Upper lobe of left lung (tissue), 6 donors: ENCODE data around the gene STIM2. TPM values are rescaled to one million over a fixed set of nuclear protein-coding genes. Genes with fewer than 3 reads are reported as not detected.
"Not testable (repeated sequence)": the region's sequence is repeated elsewhere in the genome, so short reads cannot be mapped to it uniquely, and the experiment has no call there.

Experiments used
- ATAC-seq, 2 donors: fragments of 200-7000 bp; cut with Tn5 transposase; one replicate each; pipeline ENCODE4 v1.9.1; 2022; ENCODE audit warnings: mild to moderate bottlenecking in 2 of 2, moderate library complexity in 2 of 2; ENCODE audit not compliant: low FRiP score in 2 of 2
- DNase-seq, 2 donors: peaks; one replicate each; pipeline ENCODE4 v3.0.0-alpha.2; 2019 to 2020
- H3K27ac ChIP-seq, 4 donors: fragments of 200-600 bp; sonication (generic); one replicate each; pipeline ENCODE4 v1.5.1; 2016 to 2019
- H3K27me3 ChIP-seq, 4 donors: fragments of 200-600 bp; sonication (generic); one replicate each; pipeline ENCODE4 v1.5.1; 2017 to 2019
- H3K36me3 ChIP-seq, 4 donors: fragments of 200-600 bp; sonication (generic); one replicate each; pipeline ENCODE4 v1.5.1; 2016 to 2019
- H3K4me1 ChIP-seq, 4 donors: fragments of 200-600 bp; sonication (generic); one replicate each; pipeline ENCODE4 v1.5.1; 2018 to 2019
- H3K4me3 ChIP-seq, 4 donors: fragments of 200-600 bp; sonication (generic); one replicate each; pipeline ENCODE4 v1.5.1; 2017 to 2019; ENCODE audit warnings: mild to moderate bottlenecking in 2 of 4, moderate library complexity in 1 of 4
- H3K9me3 ChIP-seq, 4 donors: fragments of 200-600 bp; sonication (generic); one replicate each; pipeline ENCODE4 v1.5.1; 2018 to 2019
- EP300 ChIP-seq, 4 donors: sonication (generic); formaldehyde crosslinking; IDR thresholded peaks; one replicate each; pipeline ENCODE4 v1.5.1; 2017; ENCODE audit warnings: antibody characterized with exemption in 4 of 4, control low read depth in 2 of 4
- POLR2A ChIP-seq, 4 donors: fragments of 450-650 bp; IDR thresholded peaks; one replicate each; pipeline ENCODE4 v1.5.1; 2016 to 2017; ENCODE audit warnings: antibody characterized with exemption in 4 of 4, mild to moderate bottlenecking in 2 of 4
- POLR2AphosphoS5 ChIP-seq, 2 donors: sonication (generic); formaldehyde crosslinking; IDR thresholded peaks; one replicate each; pipeline ENCODE4 v1.5.1; 2017; ENCODE audit warnings: antibody characterized with exemption in 2 of 2
- WGBS, 2 donors: methylation state at CpG; one replicate each; pipeline ENCODE4 v1.1.5; 2017 to 2018; 5-methylcytosine and 5-hydroxymethylcytosine counted together
- total RNA-seq, 6 donors: library from RNA; depleted of rRNA in 4 of 6; stranded (reverse); fragments of >200 nt in 4 of 6; gene quantifications; one replicate each; pipeline versions ENCODE4 v1.1.0 to v1.2.1, GENCODE V29; 2016 to 2021
- TF ChIP-seq, protein P1 (sequence below), 6 experiments: fragments of 450-650 bp in 4 of 6; fragments of 200-600 bp in 2 of 6; sonication (generic) in 2 of 6; IDR thresholded peaks; one replicate each; pipeline ENCODE4 v1.5.1; 2016 to 2019; ENCODE audit warnings: antibody characterized with exemption in 6 of 6
- donor health status: DM: no; HTN: no; CAD: no; lungs with moderate emphysema.
- donor health status: DM: no; HTN: yes; CAD: no; lungs with severe emphysema.

The STIM2 gene
- total RNA-seq, result 10 to 100 TPM; 21.6 to 54.3 (median 37.8) TPM

DNA sequence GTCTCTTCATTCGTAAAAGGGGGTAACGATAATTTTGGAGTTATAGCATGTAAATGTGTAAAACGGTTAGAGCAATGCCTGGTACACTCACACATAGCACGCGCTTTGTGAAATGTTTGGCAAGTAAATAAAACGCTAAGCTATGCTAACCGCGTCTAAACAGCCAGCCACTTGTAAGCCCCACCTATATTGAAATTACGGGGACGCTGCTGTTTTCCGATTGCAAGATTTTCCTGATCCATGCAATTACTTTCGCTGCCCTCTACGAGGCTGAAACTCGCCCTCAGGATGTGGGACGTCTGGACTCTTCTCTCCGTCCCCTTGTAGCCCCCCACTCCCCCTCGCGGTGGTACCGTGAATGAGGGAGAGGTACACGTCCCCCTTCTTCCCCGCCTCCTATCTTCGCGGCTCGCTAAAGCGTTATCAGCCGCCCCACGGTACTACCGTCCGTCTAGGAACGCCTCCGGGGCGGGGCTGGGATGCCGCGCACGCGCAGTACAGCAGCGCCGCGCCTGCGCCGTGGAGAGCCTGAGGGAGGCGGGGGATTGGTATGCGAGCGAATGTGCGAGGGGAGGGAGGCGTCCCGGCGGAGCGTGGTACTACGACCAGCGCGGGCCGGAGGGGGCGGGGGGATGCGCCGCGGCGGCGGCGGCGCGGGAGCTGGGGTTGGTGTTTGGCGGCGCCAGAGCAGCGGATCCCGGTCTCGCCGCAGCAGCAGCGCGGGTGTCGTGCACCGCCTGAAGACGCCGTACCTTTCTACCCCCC is at the start of gene STIM2:
Gene STIM2, plus strand, starts transcription at position 685 of the 765 bp plus-strand sequence.
- 0 to 1% methylated on average over 28 to 54 of the region's 74 CpGs for WGBS, 2 donors
- peaks cover 34 to 47% (median 42%) of the 10 kb centered on the region in 4 donors for H3K4me1 ChIP-seq
- peak; percentile 91 to 97 for ATAC-seq

DNA sequence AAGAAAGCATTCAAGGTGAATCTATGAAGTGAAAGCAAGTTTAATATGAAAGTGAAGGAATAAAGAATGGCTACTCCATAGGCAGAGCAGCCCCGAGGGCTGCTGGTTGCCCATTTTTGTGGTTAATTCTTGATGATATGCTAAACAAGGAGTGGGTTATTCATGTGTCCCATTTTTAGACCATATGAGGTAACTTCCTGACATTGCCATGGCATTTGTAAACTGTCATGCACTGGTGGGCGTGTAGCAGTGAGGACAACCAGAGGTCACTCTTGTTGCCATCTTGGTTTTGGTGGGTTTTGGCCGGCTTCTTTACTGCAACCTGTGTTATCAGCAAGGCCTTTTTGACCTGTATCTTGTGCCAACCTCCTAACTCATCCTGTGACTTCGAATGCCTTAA is 49.1 kb upstream of the STIM2 start:
- not testable (repeated sequence) for H3K4me3 ChIP-seq, DNase-seq, ATAC-seq, H3K36me3 ChIP-seq, H3K27me3 ChIP-seq, H3K9me3 ChIP-seq
- Histone ChIP-seq H3K4me1 (peaks cover 0 to 26% (median 11%) of the 10 kb centered on the region in 4 donors), H3K27ac (peak overlapping the region; percentile 39 to 73 (median 48))
- WGBS, 2 donors, result 60 to 62% methylated on average over 4 of the region's 4 CpGs

More for the DNA sequence above, at the start of gene STIM2:
- peak; percentile 97 to 100 for DNase-seq
- Histone ChIP-seq H3K36me3 (no peaks in the 10 kb centered on the region), H3K27me3 (no peaks in the 10 kb centered on the region), H3K9me3 (no peaks in the 10 kb centered on the region), H3K27ac (peak within 1 kb of the TSS; percentile 92 to 97 (median 96)), H3K4me3 (peak within 1 kb of the TSS; percentile 85 to 94 (median 90))
- TF ChIP-seq EP300 (IDR thresholded peaks at IDR 0.05) (peak in 1 of 4 donors; percentile 6), POLR2A (IDR thresholded peaks at IDR 0.05) (peak in 3 of 4 donors; percentile 70 to 96 (median 79)), POLR2AphosphoS5 (IDR thresholded peaks at IDR 0.05) (peak; percentile 88 to 94)
- TF ChIP-seq, protein P1, sequence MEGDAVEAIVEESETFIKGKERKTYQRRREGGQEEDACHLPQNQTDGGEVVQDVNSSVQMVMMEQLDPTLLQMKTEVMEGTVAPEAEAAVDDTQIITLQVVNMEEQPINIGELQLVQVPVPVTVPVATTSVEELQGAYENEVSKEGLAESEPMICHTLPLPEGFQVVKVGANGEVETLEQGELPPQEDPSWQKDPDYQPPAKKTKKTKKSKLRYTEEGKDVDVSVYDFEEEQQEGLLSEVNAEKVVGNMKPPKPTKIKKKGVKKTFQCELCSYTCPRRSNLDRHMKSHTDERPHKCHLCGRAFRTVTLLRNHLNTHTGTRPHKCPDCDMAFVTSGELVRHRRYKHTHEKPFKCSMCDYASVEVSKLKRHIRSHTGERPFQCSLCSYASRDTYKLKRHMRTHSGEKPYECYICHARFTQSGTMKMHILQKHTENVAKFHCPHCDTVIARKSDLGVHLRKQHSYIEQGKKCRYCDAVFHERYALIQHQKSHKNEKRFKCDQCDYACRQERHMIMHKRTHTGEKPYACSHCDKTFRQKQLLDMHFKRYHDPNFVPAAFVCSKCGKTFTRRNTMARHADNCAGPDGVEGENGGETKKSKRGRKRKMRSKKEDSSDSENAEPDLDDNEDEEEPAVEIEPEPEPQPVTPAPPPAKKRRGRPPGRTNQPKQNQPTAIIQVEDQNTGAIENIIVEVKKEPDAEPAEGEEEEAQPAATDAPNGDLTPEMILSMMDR (IDR thresholded peaks at IDR 0.05), result peak in 5 of 6 experiments; percentile 48 to 72 (median 69)

GRCh38 chr4:26812049-26812714 is 48.5 kb upstream of the STIM2 start:
- no peak for DNase-seq
- H3K4me3 ChIP-seq, result no peak overlapping the region
- H3K9me3 ChIP-seq, result no peaks in the 10 kb centered on the region
- no peak for TF ChIP-seq POLR2A (IDR thresholded peaks at IDR 0.05)
- peak; percentile 47 to 56 for TF ChIP-seq POLR2AphosphoS5 (IDR thresholded peaks at IDR 0.05)
- H3K4me1 ChIP-seq, result peaks cover 0 to 26% (median 11%) of the 10 kb centered on the region in 4 donors
- ATAC-seq, result peak in 1 of 2 donors; percentile 57
- H3K27me3 ChIP-seq, result no peaks in the 10 kb centered on the region
- 35 to 66% methylated on average over 5 to 6 of the region's 6 CpGs for WGBS, 2 donors
- peak overlapping the region; percentile 39 to 73 (median 50) for H3K27ac ChIP-seq
- H3K36me3 ChIP-seq, result no peaks in the 10 kb centered on the region

GRCh38 chr4:26813698-26814097 is 46.9 kb upstream of the STIM2 start:
- no peaks in the 10 kb centered on the region for H3K36me3 ChIP-seq
- TF ChIP-seq, protein P1 (IDR thresholded peaks at IDR 0.05), result no peak
- TF ChIP-seq EP300 (IDR thresholded peaks at IDR 0.05) (no peak), POLR2A (IDR thresholded peaks at IDR 0.05) (no peak), POLR2AphosphoS5 (IDR thresholded peaks at IDR 0.05) (no peak)

DNA sequence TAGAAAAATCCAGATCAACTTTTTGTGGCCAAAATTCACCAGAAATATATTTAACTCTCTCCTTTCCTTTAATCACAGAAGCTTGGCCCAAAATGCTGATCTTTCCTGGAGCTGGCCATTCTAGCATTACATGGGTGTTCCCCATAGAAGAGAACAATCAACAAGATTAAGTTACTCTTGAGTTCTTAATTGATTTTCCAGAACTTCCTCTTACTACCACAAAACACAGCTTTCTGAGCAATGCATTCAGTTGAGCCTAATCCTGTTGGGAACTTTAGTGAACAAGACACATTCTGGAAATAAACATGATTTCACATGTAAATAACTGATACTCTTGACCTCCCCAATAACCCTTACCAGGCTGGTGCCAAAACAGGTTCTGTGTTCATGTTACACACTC is 45.4 kb upstream of the STIM2 start:
- Histone ChIP-seq H3K4me3 (no peak overlapping the region), H3K4me1 (peaks cover 0 to 26% (median 11%) of the 10 kb centered on the region in 4 donors), H3K27me3 (no peaks in the 10 kb centered on the region), H3K9me3 (no peaks in the 10 kb centered on the region), H3K27ac (no peak overlapping the region), H3K36me3 (no peaks in the 10 kb centered on the region)
- no peak for TF ChIP-seq POLR2AphosphoS5 (IDR thresholded peaks at IDR 0.05)
- no peak for TF ChIP-seq EP300 (IDR thresholded peaks at IDR 0.05)
- TF ChIP-seq, protein P1 (IDR thresholded peaks at IDR 0.05), result no peak
- TF ChIP-seq POLR2A (IDR thresholded peaks at IDR 0.05), result no peak
- ATAC-seq (no peak), DNase-seq (no peak)

More at GRCh38 chr4:26813698-26814097, 46.9 kb upstream of the STIM2 start:
- ATAC-seq (no peak), DNase-seq (peak in 1 of 2 donors; percentile 29)
- 64 to 77% methylated on average over 7 to 8 of the region's 8 CpGs for WGBS, 2 donors
- peak overlapping the region in 3 of 4 donors; percentile 24 to 73 (median 29) for H3K27ac ChIP-seq
- no peak overlapping the region for H3K4me3 ChIP-seq
- H3K9me3 ChIP-seq, result no peaks in the 10 kb centered on the region
- peaks cover 0 to 26% (median 11%) of the 10 kb centered on the region in 4 donors for H3K4me1 ChIP-seq
- H3K27me3 ChIP-seq, result no peaks in the 10 kb centered on the region
